K562 (cell line): Measurements from ENCODE around the gene CHCHD6. TPM values are rescaled to one million over a fixed set of nuclear protein-coding genes. Genes with fewer than 3 reads are reported as not detected.

Experiments used
- ATAC-seq: fragments of 200-7000 bp; cut with Tn5 transposase; 3 replicates; pipeline ENCODE4 v1.9.1; 2020; ENCODE audit warnings: moderate library complexity
- BruUV-seq: library from RNA; stranded (reverse); fragments of 400-500 nt; replicated peaks from 2 replicates; lab custom pipeline; 2021; lab: Mats Ljungman, UMichigan
- CTCF ChIA-PET: fragments of 300-600 bp; formaldehyde crosslinking; extraction: SDS; loops from one replicate; lab custom pipeline; 2021; ENCODE audit warnings: low intra/inter-chr PET ratio; lab: Yijun Ruan, JAX
- POLR2A ChIA-PET: fragments of 300-600, 350-650 bp; sonication (Branson Sonifier 250); formaldehyde crosslinking; extraction: SDS; loops from one replicate; lab custom pipeline; 2021; ENCODE audit warnings: antibody characterized with exemption, inconsistent platforms; lab: Yijun Ruan, JAX
- DNase-seq, 4 experiments: peaks; one replicate each; pipeline versions ENCODE4 v3.0.0 to v3.0.0-alpha.2; 2011 to 2018; ENCODE audit warnings: low spot score in 3 of 4, mixed read lengths in 3 of 4; ENCODE audit errors: extremely low read depth in 1 of 4
- FAIRE-seq: peaks from 2 replicates; lab custom pipeline; 2011; peaks lifted over from hg19 to GRCh38; lab: Jason Lieb, UNC
- H2AFZ ChIP-seq: 2 replicates; pipeline ENCODE4 v1.6.0; 2011; ENCODE audit warnings: low read depth, low read length, control low read depth, inconsistent platforms
- H3K27ac ChIP-seq: fragments of 200-600 bp; 3 replicates; pipeline ENCODE4 v1.8.0; 2011; ENCODE audit warnings: low read depth, mild to moderate bottlenecking, control low read depth, inconsistent platforms, low read length, moderate library complexity, mixed read lengths; ENCODE audit errors: extremely low read depth
- H3K27me3 ChIP-seq, 2 experiments: fragments of 300-600 bp in 1 of 2; 2 replicates in 1 of 2; 3 replicates in 1 of 2; pipeline versions ENCODE4 v1.6.0 to v1.8.0; 2011; ENCODE audit warnings: inconsistent platforms in 2 of 2, low read length in 2 of 2, mild to moderate bottlenecking in 1 of 2, mixed read lengths in 1 of 2, moderate library complexity in 1 of 2; ENCODE audit not compliant: control insufficient read depth in 2 of 2, insufficient read depth in 2 of 2
- H3K36me3 ChIP-seq: fragments of 300-600 bp; 3 replicates; pipeline ENCODE4 v1.8.0; 2011; ENCODE audit warnings: mild to moderate bottlenecking, low read length, inconsistent platforms; ENCODE audit not compliant: control insufficient read depth, insufficient read depth
- H3K4me1 ChIP-seq, 2 experiments: fragments of 200-600 bp in 1 of 2; replicated peaks in 1 of 2; 2 replicates in 1 of 2; 3 replicates in 1 of 2; pipeline versions ENCODE4 v1.5.1 to v1.8.0; 2011; ENCODE audit warnings: inconsistent platforms in 2 of 2, low read length in 2 of 2, mild to moderate bottlenecking in 1 of 2, mixed read lengths in 1 of 2, moderate library complexity in 1 of 2; ENCODE audit not compliant: control insufficient read depth in 2 of 2, insufficient read depth in 2 of 2
- H3K4me2 ChIP-seq: 2 replicates; pipeline ENCODE4 v1.6.1; 2011; ENCODE audit warnings: low read length, control low read depth, inconsistent platforms, mixed read lengths; ENCODE audit not compliant: insufficient read depth
- H3K4me3 ChIP-seq: fragments of 200-600 bp; sonication (generic), shearing (Covaris generic); 2 replicates; pipeline ENCODE4 v1.5.1; 2016; ENCODE audit warnings: control low read depth, inconsistent platforms
- H3K79me2 ChIP-seq: fragments of 200-600 bp; 3 replicates; pipeline ENCODE4 v1.8.0; 2011; ENCODE audit warnings: low read length, inconsistent platforms; ENCODE audit not compliant: control insufficient read depth, insufficient read depth
- H3K9ac ChIP-seq, 2 experiments: 2 replicates each; pipeline versions ENCODE4 v1.6.0 to v1.6.1; 2011; ENCODE audit warnings: low read depth in 2 of 2, low read length in 2 of 2, control low read depth in 1 of 2, inconsistent platforms in 1 of 2, mild to moderate bottlenecking in 1 of 2, mixed read lengths in 1 of 2; ENCODE audit not compliant: insufficient read depth in 1 of 2
- H3K9me1 ChIP-seq: one replicate; pipeline ENCODE4 v1.6.0; 2011; ENCODE audit warnings: inconsistent platforms, mild to moderate bottlenecking, low read length, moderate library complexity; ENCODE audit not compliant: control insufficient read depth, insufficient read depth
- H3K9me3 ChIP-seq: replicated peaks from 2 replicates; pipeline ENCODE4 v1.5.1; 2011; ENCODE audit warnings: low read depth, low read length, inconsistent platforms; ENCODE audit not compliant: control insufficient read depth, insufficient read depth
- H4K20me1 ChIP-seq: replicated peaks from 2 replicates; pipeline ENCODE4 v1.6.1; 2011; ENCODE audit warnings: low read length, inconsistent platforms, mixed read lengths; ENCODE audit not compliant: control insufficient read depth, insufficient read depth
- CEBPG ChIP-seq, 3 experiments: fragments of 200-800 bp in 1 of 3; sonication (Bioruptor generic) in 1 of 3; sonication (generic) in 1 of 3; formaldehyde crosslinking in 1 of 3; IDR thresholded peaks in 2 of 3; conservative IDR thresholded peaks in 1 of 3; 2 replicates each; pipeline versions ENCODE4 v1.6.1 to v1.8.0; 2016 to 2022; ENCODE audit warnings: missing compliant biosample characterization in 2 of 3, missing genetic modification characterization in 2 of 3, mild to moderate bottlenecking in 1 of 3, missing genetic modification reagents in 1 of 3
- CTCF ChIP-seq, 3 experiments: IDR thresholded peaks in 2 of 3; conservative IDR thresholded peaks in 1 of 3; 2 replicates each; pipeline ENCODE4 v1.5.1; 2011 to 2012; ENCODE audit warnings: low read length in 3 of 3, mild to moderate bottlenecking in 3 of 3, control low read depth in 2 of 3, improper control_type of control experiment in 1 of 3, inconsistent platforms in 1 of 3, low read depth in 1 of 3, mixed read lengths in 1 of 3, moderate library complexity in 1 of 3; ENCODE audit not compliant: insufficient read depth in 2 of 3
- ETV5 ChIP-seq: sonication (generic); formaldehyde crosslinking; IDR thresholded peaks from 2 replicates; pipeline ENCODE4 v1.4.0; 2020; ENCODE audit warnings: low read depth, mild to moderate bottlenecking, missing genetic modification reagents
- GABPB2 ChIP-seq: fragments of 250-450 bp; sonication (Bioruptor Pico); conservative IDR thresholded peaks from 2 replicates; pipeline ENCODE4 v1.5.1; 2021; ENCODE audit warnings: mild to moderate bottlenecking
- GATA2 ChIP-seq: sonication (generic); formaldehyde crosslinking; IDR thresholded peaks from 2 replicates; pipeline ENCODE4 v1.4.0; 2020; ENCODE audit warnings: mild to moderate bottlenecking, missing genetic modification reagents
- MAFF ChIP-seq: IDR thresholded peaks from 2 replicates; pipeline ENCODE4 v1.6.1; 2012; ENCODE audit warnings: low read length, improper control_type of control experiment
- MYNN ChIP-seq, 2 experiments: sonication (generic); formaldehyde crosslinking in 1 of 2; IDR thresholded peaks; 2 replicates each; pipeline versions ENCODE4 v1.5.0 to v1.6.1; 2016 to 2020; ENCODE audit warnings: antibody characterized with exemption in 1 of 2, missing genetic modification reagents in 1 of 2
- NFRKB ChIP-seq: fragments of 450-650 bp; IDR thresholded peaks from 2 replicates; pipeline ENCODE4 v1.6.1; 2016; ENCODE audit warnings: low read depth
- NKRF ChIP-seq: fragments of 450-650 bp; IDR thresholded peaks from 2 replicates; pipeline ENCODE4 v1.6.1; 2016; ENCODE audit warnings: borderline replicate concordance
- NR3C1 ChIP-seq: sonication (generic); formaldehyde crosslinking; IDR thresholded peaks from 2 replicates; pipeline ENCODE4 v1.8.1; 2022; ENCODE audit warnings: missing genetic modification reagents
- SMC3 ChIP-seq: conservative IDR thresholded peaks from 2 replicates; pipeline ENCODE4 v1.6.1; 2011; ENCODE audit warnings: low read depth, low read length, improper control_type of control experiment; ENCODE audit not compliant: insufficient read depth
- XRCC5 ChIP-seq: fragments of 200-400 bp; formaldehyde crosslinking; IDR thresholded peaks from 2 replicates; pipeline ENCODE4 v1.6.1; 2017; ENCODE audit warnings: low read depth, mild to moderate bottlenecking, low read length
- WGBS: fragments of 100-300 bp; shearing (Covaris generic); methylation state at CpG from one replicate; pipeline ENCODE4 v1.1.6; 2016; ENCODE audit warnings: low coverage, mixed read lengths; ENCODE audit not compliant: insufficient coverage; ENCODE audit errors: missing lambda C conversion rate; 5-methylcytosine and 5-hydroxymethylcytosine counted together
- in situ Hi-C: fragments of 300-500 bp; cut with MboI; formaldehyde crosslinking; loops from 4 replicates; pipeline ENCODE4 v1.15.0; 2018; ENCODE audit warnings: inconsistent platforms, mixed read lengths
- intact Hi-C: fragments of 100-400 bp; cut with micrococcal nuclease; formaldehyde crosslinking; loops from 2 replicates; pipeline ENCODE4 v1.14.2; 2022
- polyA plus RNA-seq, 8 experiments: library from polyadenylated mRNA; depleted of rRNA in 4 of 8; stranded (reverse) in 5 of 8; unstranded in 3 of 8; fragments of >200 nt; fragmentation: Nextera tagmentation in 2 of 8; fragmentation: Illumina TruSeq in 1 of 8; extraction: Ambion mirVana in 2 of 8; extraction: Trizol in 1 of 8; gene quantifications; 2 replicates each; pipeline versions ENCODE4 v1.2.1 to v1.2.3, GENCODE V29; 2011 to 2014; ENCODE audit warnings: inconsistent platforms in 1 of 8, missing spikeins in 1 of 8
- total RNA-seq, 7 experiments: library from RNA; depleted of rRNA in 6 of 7; stranded (reverse); fragments of >200 nt in 6 of 7; fragmentation: Illumina TruSeq in 2 of 7; extraction: Trizol in 2 of 7; gene quantifications; 2 replicates each; pipeline versions ENCODE4 v1.2.1 to v1.2.3, GENCODE V29; 2011 to 2021; ENCODE audit warnings: low replicate concordance in 1 of 7

The CHCHD6 gene
- total and polyA plus RNA-seq, 9 of the 15 experiments (the other 6 are each of a cell fraction or from before 2014, with no cell fraction given) = 4.6 to 18.6 (median 10.9) TPM

- H3K27ac ChIP-seq = no peak overlapping the region
- ChIA-PET CTCF (no interaction called here), POLR2A (interaction anchor here (0.9 to 2.3 kb wide), 5 partner anchors 8 to 22 kb away, joined by 3 to 9 read pairs (median 4); no protein-coding TSS in a partner anchor)
- H4K20me1 ChIP-seq = no peaks in the 10 kb centered on the region
- in situ Hi-C loops = no loop called here
- no peaks in the 10 kb centered on the region for H3K9me1 ChIP-seq
- FAIRE-seq = no peak
- no peaks in the 10 kb centered on the region for H3K79me2 ChIP-seq
- H3K9ac ChIP-seq = peak overlapping the region in 1 of 2 experiments; percentile 64; a peak in 1 of 4 replicates
- intact Hi-C loops = no loop called here
- no peak overlapping the region for H2AFZ ChIP-seq
- H3K4me3 ChIP-seq = no peak overlapping the region
- 30% methylated on average over 9 of the region's 9 CpGs for WGBS
- TF ChIP-seq XRCC5 (no peak), MAFF (no peak), GABPB2 (CRISPR knock-in tag) (no peak), ETV5 (CRISPR knock-in tag) (no peak), CEBPG (CRISPR knock-in tag; IDR thresholded peaks at IDR 0.05) (no peak), CEBPG (tag; conservative IDR thresholded peaks at IDR 0.05 in 1 of 2, IDR thresholded peaks at IDR 0.05 in 1 of 2) (no peak), NKRF (no peak), CTCF (IDR thresholded peaks at IDR 0.05 in 2 of 3, conservative IDR thresholded peaks at IDR 0.05 in 1 of 3; ENCODE audit: insufficient read depth in 2 of 3, low read depth in 1 of 3, low read length in 3 of 3) (peak in 2 of 3 experiments; percentile 40 to 51; a peak in 2 of 6 replicates), NR3C1 (no peak), GATA2 (CRISPR knock-in tag) (0 out of 2 replicates have a peak, but pooled peaks have one; percentile 32), MYNN (IDR thresholded peaks at IDR 0.05) (no peak), MYNN (CRISPR knock-in tag; IDR thresholded peaks at IDR 0.05) (no peak), SMC3 (0 out of 2 replicates have a peak, but pooled peaks have one; percentile 4), NFRKB (no peak)
- no peaks in the 10 kb centered on the region for H3K9me3 ChIP-seq
- ATAC-seq = peak; percentile 93
- H3K27me3 ChIP-seq = no peaks in the 10 kb centered on the region
- no peaks in the 10 kb centered on the region for H3K36me3 ChIP-seq
- peaks cover 8 to 12% of the 10 kb centered on the region in 2 experiments; a peak in 4 of 5 replicates for H3K4me1 ChIP-seq
- BruUV-seq = no TSS peak
- DNase-seq = peak; percentile 21 to 32 (median 25)
- no peak overlapping the region; the same call in 1 of the 2 replicates for H3K4me2 ChIP-seq
Observed at GRCh38 chr3:126835472-126836219, 131.6 kb downstream of the CHCHD6 start.
